ENCODE measurements around the gene ATXN1L. TPM values are rescaled to one million over a fixed set of nuclear protein-coding genes. Genes with fewer than 3 reads are reported as not detected.
"Not testable (repeated sequence)": the region's sequence is repeated elsewhere in the genome, so short reads cannot be mapped to it uniquely, and the experiment has no call there.

The ATXN1L gene, protein sequence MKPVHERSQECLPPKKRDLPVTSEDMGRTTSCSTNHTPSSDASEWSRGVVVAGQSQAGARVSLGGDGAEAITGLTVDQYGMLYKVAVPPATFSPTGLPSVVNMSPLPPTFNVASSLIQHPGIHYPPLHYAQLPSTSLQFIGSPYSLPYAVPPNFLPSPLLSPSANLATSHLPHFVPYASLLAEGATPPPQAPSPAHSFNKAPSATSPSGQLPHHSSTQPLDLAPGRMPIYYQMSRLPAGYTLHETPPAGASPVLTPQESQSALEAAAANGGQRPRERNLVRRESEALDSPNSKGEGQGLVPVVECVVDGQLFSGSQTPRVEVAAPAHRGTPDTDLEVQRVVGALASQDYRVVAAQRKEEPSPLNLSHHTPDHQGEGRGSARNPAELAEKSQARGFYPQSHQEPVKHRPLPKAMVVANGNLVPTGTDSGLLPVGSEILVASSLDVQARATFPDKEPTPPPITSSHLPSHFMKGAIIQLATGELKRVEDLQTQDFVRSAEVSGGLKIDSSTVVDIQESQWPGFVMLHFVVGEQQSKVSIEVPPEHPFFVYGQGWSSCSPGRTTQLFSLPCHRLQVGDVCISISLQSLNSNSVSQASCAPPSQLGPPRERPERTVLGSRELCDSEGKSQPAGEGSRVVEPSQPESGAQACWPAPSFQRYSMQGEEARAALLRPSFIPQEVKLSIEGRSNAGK
- total RNA-seq = 10 to 100 TPM; 17.0 to 33.0 TPM

DNA sequence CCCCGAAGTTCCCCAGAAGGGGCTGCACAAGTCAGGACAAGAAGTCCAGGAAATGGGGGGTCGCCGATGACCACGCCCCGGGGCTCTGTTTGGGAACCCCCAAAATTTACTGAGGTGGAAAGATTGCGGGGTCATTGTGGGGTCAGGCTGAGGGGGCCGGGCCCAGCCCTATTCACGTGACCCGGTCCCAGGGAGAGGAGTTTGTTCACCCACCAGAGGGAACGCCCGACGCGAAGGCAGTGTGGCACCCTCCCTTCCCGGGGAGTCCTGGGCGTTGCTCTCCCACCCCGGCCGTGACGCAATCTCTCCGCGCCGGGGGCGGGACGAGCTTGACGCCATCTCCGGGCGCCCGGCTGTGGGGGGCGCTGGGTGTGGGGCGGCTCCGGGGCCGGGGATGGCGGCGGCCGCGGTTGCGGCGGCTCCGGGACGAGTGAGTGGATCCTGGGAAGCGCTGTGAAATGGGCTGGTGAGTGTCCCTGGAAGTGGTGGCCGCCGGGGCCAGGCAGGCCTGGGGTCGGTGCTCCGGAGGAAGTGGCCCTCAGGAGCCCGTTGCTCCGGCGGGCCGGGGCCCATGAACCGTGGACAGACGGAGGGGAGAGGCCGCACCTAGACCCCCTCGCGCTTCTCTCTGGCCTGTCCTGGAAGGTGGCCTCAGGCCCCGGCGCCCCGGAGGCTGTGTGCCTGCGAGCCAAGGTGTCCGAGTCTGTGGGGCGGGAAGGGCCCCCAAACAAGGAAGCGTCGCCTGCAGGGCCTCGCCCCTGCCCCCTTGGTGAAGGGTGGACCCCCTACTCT lies at the start of gene ATXN1L:
TSS of gene ATXN1L (plus strand) at position 338 of the 792 bp plus-strand sequence. CDS start 3,765 bp downstream, outside the sequence.
- Mint-ChIP-seq H3K27ac (peak within 1 kb of the TSS; percentile 91 to 96), H3K9me3 (no peaks in the 10 kb centered on the region), H3K36me3 (peaks cover 5 to 16% of the 10 kb centered on the region in 2 donors)
- ATAC-seq (peak; percentile 82 to 88), DNase-seq (ENCODE audit: low spot score in 2 of 2) (peak; percentile 93 to 98)

- Mint-ChIP-seq H3K27ac (no peak overlapping the region), H3K36me3 (peaks cover 0 to 24% of the 10 kb centered on the region in 2 donors)
- ATAC-seq = no peak
Measured at GRCh38 chr16:71796501-71797097, 49.2 kb upstream of the ATXN1L start.

DNA sequence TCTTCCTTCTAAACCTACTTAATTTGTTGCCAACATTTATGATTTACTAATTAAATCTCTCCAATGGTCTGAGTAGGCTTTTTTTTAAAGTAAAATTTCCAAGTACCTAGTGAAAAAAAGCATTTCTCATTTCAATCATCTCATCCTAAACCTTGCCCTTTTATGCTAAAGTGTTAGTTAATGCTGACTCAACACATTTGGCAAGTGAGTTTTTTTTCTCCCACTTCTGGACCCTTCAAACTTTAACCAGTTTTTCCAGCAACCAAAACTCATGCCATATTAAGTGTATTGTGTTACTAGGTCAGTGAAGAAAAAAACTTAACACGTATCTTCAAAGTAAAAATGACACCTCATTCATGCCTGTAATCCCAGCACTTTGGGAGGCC lies 42.5 kb upstream of the ATXN1L start:
- DNase-seq (ENCODE audit: low spot score in 2 of 2) (no peak), ATAC-seq (no peak)
- Mint-ChIP-seq H3K36me3 (peaks cover 8 to 16% of the 10 kb centered on the region in 2 donors), H3K27ac (peak overlapping the region; percentile 62 to 68), H3K9me3 (no peaks in the 10 kb centered on the region)

More at GRCh38 chr16:71796501-71797097, 49.2 kb upstream of the ATXN1L start:
- no peak for DNase-seq (ENCODE audit: low spot score in 2 of 2)
- H3K9me3 Mint-ChIP-seq = no peaks in the 10 kb centered on the region

DNA sequence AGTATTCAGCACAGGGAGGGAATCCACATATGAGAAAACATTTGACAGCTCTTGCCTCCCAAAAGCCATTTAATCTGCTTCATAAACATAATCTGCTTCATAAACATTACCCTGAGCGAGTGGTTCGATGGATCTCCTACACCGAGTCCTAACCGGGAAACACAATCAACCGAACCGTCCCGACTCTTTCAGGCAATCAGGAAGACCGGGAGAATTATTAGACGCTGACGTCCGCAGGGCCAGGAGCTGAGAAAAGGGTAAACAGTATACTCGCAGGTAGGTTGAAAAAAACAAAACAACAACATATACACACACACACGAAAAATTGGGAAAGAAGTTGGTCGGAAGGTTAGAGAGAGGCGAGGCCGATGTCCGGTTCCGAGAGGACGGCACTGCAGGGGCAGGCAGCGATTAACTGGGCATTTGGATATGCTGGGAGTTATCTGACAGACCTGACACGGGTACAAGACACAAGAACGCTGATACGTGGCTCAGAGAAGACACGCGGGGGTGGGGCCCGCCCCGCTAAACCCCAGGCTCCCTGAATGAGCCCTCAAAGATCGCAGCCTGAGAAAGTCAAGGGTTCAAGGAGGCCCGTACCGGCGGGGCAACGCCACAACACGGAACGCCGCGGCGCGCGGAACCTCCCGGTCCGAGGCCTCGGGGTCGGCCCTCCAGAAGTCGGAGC lies 37.7 kb upstream of the ATXN1L start:
- ATAC-seq (peak; percentile 21 to 54), DNase-seq (ENCODE audit: low spot score in 2 of 2) (no peak)
- Mint-ChIP-seq H3K9me3 (no peaks in the 10 kb centered on the region), H3K36me3 (peaks cover 11 to 14% of the 10 kb centered on the region in 2 donors), H3K27ac (peak overlapping the region; percentile 99 to 100)

DNA sequence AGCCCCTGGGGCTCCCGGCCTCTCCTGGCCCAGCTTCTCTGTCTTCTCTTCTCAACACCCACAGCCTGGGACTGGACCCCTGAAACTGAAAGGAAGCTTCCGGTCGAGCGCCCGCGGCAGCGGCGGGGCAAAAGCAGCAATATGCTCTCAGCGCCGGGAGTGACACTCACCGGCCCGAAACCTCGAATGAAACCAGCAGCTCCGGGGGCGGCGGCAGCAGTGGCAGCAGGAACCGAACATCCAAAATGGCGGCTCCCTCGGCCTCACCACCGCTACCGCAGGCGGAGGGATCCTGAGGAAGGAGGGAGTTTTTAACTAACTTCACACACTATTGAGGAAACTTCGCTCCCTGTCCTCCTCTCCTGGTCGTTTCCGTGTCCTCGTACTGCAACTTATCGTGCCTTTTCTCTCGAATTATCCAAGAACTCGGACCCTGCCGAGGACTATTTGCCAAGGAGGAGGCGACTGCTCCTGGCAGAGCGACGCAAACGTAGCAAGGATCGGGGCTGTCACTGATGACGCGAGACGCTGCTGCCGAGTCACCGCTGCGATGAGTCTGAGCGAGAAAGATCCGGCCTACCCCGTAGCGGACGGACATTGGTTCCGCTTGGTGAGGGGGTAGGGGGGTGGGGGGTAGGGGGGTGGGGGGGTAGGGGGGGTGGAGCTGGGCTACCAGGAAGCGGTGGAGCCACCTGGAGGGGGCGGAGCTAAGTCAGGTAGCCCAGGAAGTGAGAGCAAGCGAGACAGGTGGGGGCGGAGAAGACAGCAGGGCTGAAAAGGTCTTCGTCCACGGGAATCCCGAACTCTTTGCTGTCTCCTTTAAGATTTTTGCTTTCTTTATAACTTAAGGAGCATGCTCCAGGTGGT lies 37.0 kb upstream of the ATXN1L start, which contains the start of gene AP1G1:
TSS of gene AP1G1 (minus strand) at position 242 of the 867 bp plus-strand sequence. CDS start 19,355 bp downstream, outside the sequence.
- peak; percentile 93 to 96 for ATAC-seq
- DNase-seq (ENCODE audit: low spot score in 2 of 2) = peak; percentile 84 to 94
- H3K36me3 Mint-ChIP-seq = peaks cover 11 to 14% of the 10 kb centered on the region in 2 donors
- H3K9me3 Mint-ChIP-seq = no peaks in the 10 kb centered on the region
- H3K27ac Mint-ChIP-seq = peak within 1 kb of the TSS; percentile 99 to 100

- DNase-seq (ENCODE audit: low spot score in 2 of 2); ATAC-seq; H3K9me3 Mint-ChIP-seq: not testable (repeated sequence)
- Mint-ChIP-seq H3K27ac (peak overlapping the region; percentile 99 to 100), H3K36me3 (peaks cover 11 to 14% of the 10 kb centered on the region in 2 donors)
Measured at GRCh38 chr16:71810155-71810530, 35.6 kb upstream of the ATXN1L start.

- no peaks in the 10 kb centered on the region for H3K9me3 Mint-ChIP-seq
- DNase-seq (ENCODE audit: low spot score in 2 of 2) (no peak), ATAC-seq (no peak)
- H3K36me3 Mint-ChIP-seq = peaks cover 11 to 14% of the 10 kb centered on the region in 2 donors
- H3K27ac Mint-ChIP-seq = peak overlapping the region in 1 of 2 donors; percentile 55
Measured at GRCh38 chr16:71811261-71811803, 34.4 kb upstream of the ATXN1L start.

GRCh38 chr16:71817155-71817500 lies 28.6 kb upstream of the ATXN1L start:
- peak in 1 of 2 donors; percentile 10 for ATAC-seq
- DNase-seq (ENCODE audit: low spot score in 2 of 2); H3K36me3 Mint-ChIP-seq; H3K9me3 Mint-ChIP-seq: not testable (repeated sequence)
- H3K27ac Mint-ChIP-seq = peak overlapping the region; percentile 85 to 94

- ATAC-seq (no peak), DNase-seq (ENCODE audit: low spot score in 2 of 2) (no peak)
- Mint-ChIP-seq H3K9me3 (peaks cover 0 to 8% of the 10 kb centered on the region in 2 donors), H3K36me3 (peaks cover 0 to 7% of the 10 kb centered on the region in 2 donors), H3K27ac (no peak overlapping the region)
Measured at GRCh38 chr16:71826533-71827017, 19.2 kb upstream of the ATXN1L start.

- peaks cover 0 to 8% of the 10 kb centered on the region in 2 donors for H3K9me3 Mint-ChIP-seq
- DNase-seq (ENCODE audit: low spot score in 2 of 2) = no peak
- peak in 1 of 2 donors; percentile 34 for ATAC-seq
- H3K36me3 Mint-ChIP-seq = peaks cover 0 to 7% of the 10 kb centered on the region in 2 donors
- H3K27ac Mint-ChIP-seq = no peak overlapping the region
Measured at GRCh38 chr16:71830359-71830758, 15.4 kb upstream of the ATXN1L start.

- not testable (repeated sequence) for H3K36me3 Mint-ChIP-seq; DNase-seq (ENCODE audit: low spot score in 2 of 2); H3K27ac Mint-ChIP-seq; H3K9me3 Mint-ChIP-seq; ATAC-seq
Measured at GRCh38 chr16:71831698-71832097, 14.1 kb upstream of the ATXN1L start.

- H3K36me3 Mint-ChIP-seq; ATAC-seq; H3K27ac Mint-ChIP-seq; H3K9me3 Mint-ChIP-seq; DNase-seq (ENCODE audit: low spot score in 2 of 2): not testable (repeated sequence)
Measured at GRCh38 chr16:71832112-71832511, 13.7 kb upstream of the ATXN1L start.

GRCh38 chr16:71834291-71834690 lies 11.5 kb upstream of the ATXN1L start:
- Mint-ChIP-seq H3K9me3 (no peaks in the 10 kb centered on the region), H3K27ac (no peak overlapping the region), H3K36me3 (no peaks in the 10 kb centered on the region)
- no peak for DNase-seq (ENCODE audit: low spot score in 2 of 2)
- no peak for ATAC-seq

DNA sequence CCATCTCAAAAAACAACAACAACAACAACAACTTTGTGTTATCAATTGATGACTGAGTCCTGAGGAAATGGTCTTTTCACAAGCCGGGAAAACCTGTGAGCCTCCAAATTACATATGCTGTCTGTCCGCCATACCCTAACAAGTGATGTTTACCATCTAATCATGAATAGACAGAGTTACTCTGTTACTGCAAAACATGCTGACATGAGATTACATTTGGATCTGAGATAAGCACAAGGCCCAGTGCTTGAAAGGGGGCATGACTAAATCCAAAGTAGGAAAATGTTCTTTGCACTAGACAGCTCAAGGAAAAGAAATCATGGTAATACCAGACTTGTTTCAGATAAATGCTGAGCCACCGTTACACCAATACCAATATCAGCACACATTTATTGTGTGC lies 8.6 kb upstream of the ATXN1L start:
- H3K36me3 Mint-ChIP-seq = no peaks in the 10 kb centered on the region
- DNase-seq (ENCODE audit: low spot score in 2 of 2) = no peak
- no peak for ATAC-seq
- no peaks in the 10 kb centered on the region for H3K9me3 Mint-ChIP-seq
- no peak overlapping the region for H3K27ac Mint-ChIP-seq

- Mint-ChIP-seq H3K9me3 (no peaks in the 10 kb centered on the region), H3K27ac (no peak overlapping the region), H3K36me3 (peaks cover 0 to under 1% of the 10 kb centered on the region in 2 donors)
- DNase-seq (ENCODE audit: low spot score in 2 of 2) (no peak), ATAC-seq (no peak)
Measured at GRCh38 chr16:71840052-71840451, 5.7 kb upstream of the ATXN1L start.
